Stomach (tissue), 4 donors: ENCODE results near the gene SMAP1.

Experiments used
- EP300 ChIP-seq: sonication (generic); formaldehyde crosslinking; IDR thresholded peaks from one replicate; pipeline ENCODE4 v1.6.1; 2017; ENCODE audit warnings: antibody characterized with exemption
- POLR2A ChIP-seq, 4 donors: fragments of 450-650 bp; IDR thresholded peaks; one replicate each; pipeline ENCODE4 v1.6.1; 2016; ENCODE audit warnings: antibody characterized with exemption in 4 of 4, control low read depth in 2 of 4, mild to moderate bottlenecking in 1 of 4, moderate library complexity in 1 of 4

DNA sequence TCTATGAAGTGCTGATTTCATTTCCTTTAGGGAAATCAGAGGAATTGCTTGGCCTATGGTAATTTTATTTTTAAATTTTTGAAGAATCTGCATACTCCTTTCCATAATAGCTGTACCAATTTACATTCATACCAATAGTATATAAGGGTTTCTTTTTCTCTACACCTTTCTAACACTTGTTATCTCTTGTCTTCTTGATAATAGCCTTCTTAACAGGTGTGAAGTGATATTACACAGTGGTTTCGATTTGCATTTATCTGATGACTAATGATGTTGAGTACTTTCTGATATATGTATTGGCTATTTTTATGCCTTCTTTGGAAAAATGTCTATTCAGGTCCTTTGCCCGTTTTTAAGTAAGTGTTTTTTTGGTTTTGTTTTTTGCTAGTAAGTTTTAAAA, 40.8 kb downstream of the SMAP1 start:
- TF ChIP-seq POLR2A (IDR thresholded peaks at IDR 0.05) (no peak), EP300 (no peak)
